IPS DF 19.7 (cell line): ENCODE results near the gene SLC5A12.
"Not testable (repeated sequence)": the region's sequence is repeated elsewhere in the genome, so short reads cannot be mapped to it uniquely, and the experiment has no call there.

ENCODE experiments used
- DNase-seq: peaks from one replicate; pipeline ENCODE4 v3.0.0-alpha.2; 2013; ENCODE audit warnings: low read depth, low spot score

Gene SLC5A12

GRCh38 chr11:26651916-26652315, 69.9 kb downstream of the SLC5A12 start:
- no peak for DNase-seq

GRCh38 chr11:26649884-26650283, 72.0 kb downstream of the SLC5A12 start:
- DNase-seq: peak; percentile 20

- DNase-seq: not testable (repeated sequence)
Measured at GRCh38 chr11:26643314-26643713, 78.5 kb downstream of the SLC5A12 start.

DNA sequence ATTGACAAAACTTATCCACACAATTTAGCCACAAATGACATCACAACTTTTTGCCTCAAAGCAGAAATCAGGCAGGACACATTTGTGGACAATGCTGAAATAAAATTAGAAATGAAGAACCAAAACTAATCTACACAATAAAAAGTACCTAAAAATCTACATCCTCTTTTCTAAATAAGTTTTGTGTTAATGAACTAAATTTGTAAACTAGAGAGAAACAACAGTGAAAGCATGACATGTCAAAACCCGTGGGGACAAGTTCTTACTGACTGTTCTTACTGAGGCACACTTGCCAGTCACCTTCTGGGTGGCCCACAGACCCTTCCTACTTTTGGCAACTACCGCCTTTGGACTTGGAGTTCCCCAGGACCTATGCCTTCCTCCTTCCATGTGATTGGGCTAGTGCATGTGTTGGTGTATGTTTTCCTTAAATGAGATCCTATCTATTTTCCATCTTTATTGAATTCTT, 89.1 kb downstream of the SLC5A12 start:
- DNase-seq: no peak

- DNase-seq: no peak
Measured at GRCh38 chr11:26626346-26626745, 95.5 kb downstream of the SLC5A12 start.

DNA sequence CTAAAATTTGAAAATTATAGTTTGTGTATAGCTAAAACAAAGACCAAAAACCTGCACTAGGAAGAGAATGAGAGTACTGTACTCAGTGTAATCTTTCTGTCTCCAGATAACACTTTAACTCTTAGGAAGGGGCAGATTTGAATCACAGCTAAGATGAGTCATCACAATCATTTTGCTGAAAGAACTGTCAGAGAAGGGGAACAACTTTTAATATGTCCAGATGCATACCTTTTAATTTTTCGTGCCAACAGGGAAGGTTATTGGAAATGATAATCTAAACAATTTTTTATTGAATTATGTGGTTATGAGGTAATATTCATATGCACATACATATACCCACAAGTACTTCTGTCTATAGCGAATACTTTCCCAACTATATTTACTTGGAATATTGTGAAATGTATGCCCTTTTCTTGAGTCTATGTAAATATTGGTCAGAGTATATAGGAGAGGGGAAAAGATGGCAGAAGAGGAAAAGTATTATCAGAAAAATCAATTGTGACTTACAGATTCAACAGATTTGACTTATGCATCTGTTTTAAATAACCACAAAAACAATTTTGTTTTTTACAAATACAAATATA, 98.7 kb downstream of the SLC5A12 start:
- no peak for DNase-seq

GRCh38 chr11:26622181-26622580, 99.7 kb downstream of the SLC5A12 start:
- DNase-seq: no peak

- no peak for DNase-seq
Measured at GRCh38 chr11:26621132-26621531, 100.7 kb downstream of the SLC5A12 start.

- no peak for DNase-seq
Measured at GRCh38 chr11:26620282-26621045, 101.4 kb downstream of the SLC5A12 start.

DNA sequence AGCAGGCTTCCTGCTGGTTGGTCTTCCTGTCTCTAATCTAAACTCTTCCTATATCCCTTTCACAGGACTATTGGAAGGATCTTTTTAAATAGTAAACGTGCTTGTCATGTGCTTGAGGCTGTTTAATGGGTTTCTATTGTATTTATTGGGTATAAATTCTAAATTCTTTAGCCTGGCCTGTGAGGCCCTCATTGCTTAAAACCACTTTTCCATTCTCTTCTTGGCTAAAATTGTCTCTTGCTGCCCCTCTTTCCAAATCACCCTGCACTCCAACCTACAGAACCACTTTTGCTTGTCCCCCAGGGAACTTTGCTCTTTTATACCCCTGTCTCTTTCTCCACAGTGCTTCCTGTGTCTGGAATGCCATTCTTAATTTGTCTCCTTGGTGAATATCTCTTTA, 103.4 kb downstream of the SLC5A12 start:
- DNase-seq: no peak
